IMR-90 (cell line): ENCODE results near the gene RIOX2. TPM values are rescaled to one million over a fixed set of nuclear protein-coding genes. Genes with fewer than 3 reads are reported as not detected.

Experiments
- ATAC-seq: fragments of 200-7000 bp; cut with Tn5 transposase; 2 replicates; pipeline ENCODE4 v1.9.1; 2020; ENCODE audit warnings: low read depth, mild to moderate bottlenecking, moderate library complexity
- BruUV-seq: library from RNA; stranded (reverse); fragments of 400-500 nt; replicated peaks from 2 replicates; lab custom pipeline; 2021; lab: Mats Ljungman, UMichigan
- CTCF ChIA-PET: fragments of 300-600 bp; formaldehyde crosslinking; extraction: SDS; loops from one replicate; lab custom pipeline; 2021; ENCODE audit warnings: antibody characterized with exemption; lab: Yijun Ruan, JAX
- POLR2A ChIA-PET: fragments of 300-600 bp; sonication (Branson Sonifier 250); formaldehyde crosslinking; loops from one replicate; lab custom pipeline; 2022; ENCODE audit warnings: antibody characterized with exemption; ENCODE audit not compliant: unreplicated experiment; lab: Charles Lee
- DNase-seq: peaks from one replicate; pipeline ENCODE4 v3.0.0; 2013
- H2AFZ ChIP-seq: replicated peaks from 2 replicates; pipeline ENCODE3; 2013; ENCODE audit warnings: low read length, mild to moderate bottlenecking; ENCODE audit not compliant: poor library complexity
- H2AK5ac ChIP-seq: 2 replicates; pipeline ENCODE4 v1.6.1; 2013; ENCODE audit warnings: low read depth, low read length, inconsistent platforms
- H2AK9ac ChIP-seq: replicated peaks from 2 replicates; pipeline ENCODE3; 2013; ENCODE audit warnings: mild to moderate bottlenecking, low read depth, low read length, moderate library complexity; ENCODE audit not compliant: poor library complexity
- H2BK120ac ChIP-seq: 2 replicates; pipeline ENCODE4 v1.6.1; 2013; ENCODE audit warnings: low read depth, low read length, inconsistent platforms
- H2BK15ac ChIP-seq: 3 replicates; pipeline ENCODE4 v1.6.1; 2013; ENCODE audit warnings: low read depth, low read length, inconsistent platforms
- H2BK20ac ChIP-seq: 2 replicates; pipeline ENCODE4 v1.6.1; 2013; ENCODE audit warnings: low read depth, mild to moderate bottlenecking, inconsistent platforms, low read length, moderate library complexity
- H2BK5ac ChIP-seq: 2 replicates; pipeline ENCODE4 v1.6.1; 2013; ENCODE audit warnings: mild to moderate bottlenecking, low read depth, low read length, inconsistent platforms; ENCODE audit not compliant: poor library complexity, severe bottlenecking
- H3K14ac ChIP-seq: replicated peaks from 2 replicates; pipeline ENCODE4 v1.6.1; 2013; ENCODE audit warnings: low read depth, low read length, inconsistent platforms
- H3K18ac ChIP-seq: 2 replicates; pipeline ENCODE4 v1.6.1; 2013; ENCODE audit warnings: low read depth, low read length, control low read depth
- H3K23ac ChIP-seq: 2 replicates; pipeline ENCODE4 v1.6.1; 2013; ENCODE audit warnings: low read depth, low read length, inconsistent platforms
- H3K27ac ChIP-seq: 2 replicates; pipeline ENCODE4 v1.5.1; 2013; ENCODE audit warnings: mild to moderate bottlenecking, control low read depth, low read length; ENCODE audit not compliant: insufficient read depth
- H3K27me3 ChIP-seq: 2 replicates; pipeline ENCODE4 v1.6.1; 2013; ENCODE audit warnings: low read length; ENCODE audit not compliant: control insufficient read depth, insufficient read depth
- H3K36me3 ChIP-seq: 2 replicates; pipeline ENCODE4 v1.6.1; 2013; ENCODE audit warnings: low read length, mixed read lengths; ENCODE audit not compliant: control insufficient read depth, insufficient read depth
- H3K4ac ChIP-seq: 2 replicates; pipeline ENCODE4 v1.6.1; 2013; ENCODE audit warnings: low read depth, low read length, inconsistent platforms
- H3K4me1 ChIP-seq: 2 replicates; pipeline ENCODE4 v1.6.1; 2013; ENCODE audit warnings: low read length, mixed read lengths; ENCODE audit not compliant: control insufficient read depth, insufficient read depth
- H3K4me2 ChIP-seq: 2 replicates; pipeline ENCODE4 v1.6.1; 2013; ENCODE audit warnings: low read depth, mild to moderate bottlenecking, control low read depth, low read length, moderate library complexity
- H3K4me3 ChIP-seq: 2 replicates; pipeline ENCODE4 v1.5.1; 2013; ENCODE audit warnings: low read depth, mild to moderate bottlenecking, control low read depth, low read length, moderate library complexity; ENCODE audit not compliant: insufficient read depth
- H3K56ac ChIP-seq: 2 replicates; pipeline ENCODE4 v1.6.1; 2013; ENCODE audit warnings: low read length, inconsistent platforms; ENCODE audit not compliant: insufficient read depth; ENCODE audit errors: extremely low read depth
- H3K79me1 ChIP-seq, 2 experiments: 2 replicates each; pipeline ENCODE4 v1.6.1; 2013; ENCODE audit warnings: low read length in 2 of 2, inconsistent platforms in 1 of 2, low read depth in 1 of 2
- H3K9ac ChIP-seq: 2 replicates; pipeline ENCODE4 v1.6.1; 2013; ENCODE audit warnings: low read depth, low read length, control low read depth
- H3K9me1 ChIP-seq: 2 replicates; pipeline ENCODE4 v1.6.1; 2013; ENCODE audit warnings: low read length, inconsistent platforms; ENCODE audit not compliant: insufficient read depth
- H3K9me3 ChIP-seq: 2 replicates; pipeline ENCODE4 v1.6.1; 2013; ENCODE audit warnings: low read length; ENCODE audit not compliant: control insufficient read depth, insufficient read depth
- H4K20me1 ChIP-seq: 2 replicates; pipeline ENCODE4 v1.6.1; 2013; ENCODE audit warnings: low read length, inconsistent platforms; ENCODE audit not compliant: insufficient read depth
- H4K5ac ChIP-seq: 2 replicates; pipeline ENCODE4 v1.6.1; 2013; ENCODE audit warnings: mild to moderate bottlenecking, low read depth, low read length, control low read depth
- H4K8ac ChIP-seq, 2 experiments: 2 replicates each; pipeline ENCODE4 v1.6.1; 2013; ENCODE audit warnings: low read depth in 2 of 2, low read length in 2 of 2, control low read depth in 1 of 2, inconsistent platforms in 1 of 2
- H4K91ac ChIP-seq: 2 replicates; pipeline ENCODE4 v1.6.1; 2013; ENCODE audit warnings: low read depth, low read length, inconsistent platforms; ENCODE audit not compliant: insufficient read depth
- CEBPB ChIP-seq: IDR thresholded peaks from 2 replicates; pipeline ENCODE4 v1.6.1; 2012; ENCODE audit warnings: low read depth, low read length, improper control_type of control experiment
- FOS ChIP-seq: fragments of 150-350 bp; IDR thresholded peaks from 2 replicates; pipeline ENCODE4 v1.6.1; 2016; ENCODE audit warnings: low read depth, low read length
- POLR2A ChIP-seq: IDR thresholded peaks from 2 replicates; pipeline ENCODE4 v1.6.1; 2012; ENCODE audit warnings: mild to moderate bottlenecking, low read depth, low read length
- WGBS, 2 experiments: methylation state at CpG; one replicate each; pipeline versions ENCODE4 v1.1.5 to v1.1.7; 2013; ENCODE audit warnings: missing lambda C conversion rate in 2 of 2; ENCODE audit not compliant: insufficient read length in 1 of 2; ENCODE audit errors: extremely low coverage in 2 of 2; 5-methylcytosine and 5-hydroxymethylcytosine counted together
- dilution Hi-C: fragments of 300-500 bp; cut with HindIII; formaldehyde crosslinking; loops from one replicate; pipeline ENCODE4 v1.14.3; 2018; ENCODE audit warnings: low sequenced_read_pairs; ENCODE audit not compliant: unreplicated experiment
- in situ Hi-C: fragments of 300-500 bp; cut with MboI; formaldehyde crosslinking; loops from 3 replicates; pipeline ENCODE4 v1.14.3; 2019; ENCODE audit warnings: low sequenced_read_pairs, inconsistent platforms, mixed read lengths
- intact Hi-C: fragments of 100-400 bp; cut with micrococcal nuclease; formaldehyde crosslinking; loops from 2 replicates; pipeline ENCODE4 v1.10.0; 2022
- polyA plus RNA-seq, 3 experiments: library from polyadenylated mRNA; depleted of rRNA; stranded (reverse); fragments of >200 nt; gene quantifications; 2 replicates each; pipeline ENCODE4 v1.2.3, GENCODE V29; 2012; ENCODE audit warnings: low replicate concordance in 1 of 3
- total RNA-seq: library from RNA; depleted of rRNA; stranded (reverse); fragments of >200 nt; gene quantifications from 2 replicates; pipeline ENCODE4 v1.2.3, GENCODE V29; 2012

The RIOX2 gene
- total and polyA plus RNA-seq, 2 of the 4 experiments (the other 2 are of a cell fraction) = 17.2 to 26.7 TPM

DNA sequence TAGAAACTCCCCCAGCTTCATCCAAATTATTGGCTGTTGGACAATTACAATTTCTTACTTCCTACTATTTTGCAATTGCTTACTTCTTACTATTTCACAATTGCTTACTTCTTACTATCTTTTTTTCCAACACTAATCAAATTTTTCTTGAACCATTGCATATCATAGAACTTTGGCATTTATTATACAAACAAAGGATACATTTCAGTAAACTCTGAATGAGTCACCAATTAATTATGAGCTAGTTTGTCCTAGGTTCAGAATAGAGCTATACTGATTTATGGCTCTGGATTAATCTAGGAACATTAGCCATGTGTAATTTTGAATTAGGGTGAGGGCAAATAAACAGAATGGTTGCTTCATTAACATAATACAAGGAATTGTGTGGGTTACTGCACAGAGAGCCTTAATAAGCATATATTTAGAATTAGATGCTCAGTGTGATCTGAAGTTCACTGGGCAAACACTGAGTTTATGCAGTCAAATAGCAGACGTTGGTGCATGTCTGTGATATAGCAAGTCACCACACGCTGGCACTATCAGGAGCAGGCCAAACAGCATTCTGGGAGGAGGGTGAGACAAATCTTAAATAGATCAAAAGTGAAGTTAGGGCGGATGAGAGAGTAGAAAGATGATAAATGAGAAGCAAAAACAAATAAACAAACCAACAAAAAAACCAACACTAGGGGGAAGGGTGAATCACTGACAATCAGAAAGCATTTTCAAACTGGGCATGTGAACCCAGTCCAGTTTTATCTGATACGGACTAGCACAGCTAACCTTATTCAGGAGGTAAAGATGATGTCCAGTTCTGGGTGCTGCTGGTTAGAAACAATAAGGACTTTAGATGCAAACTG lies 41.4 kb upstream of the RIOX2 start:
- Histone ChIP-seq H3K23ac (no peak overlapping the region), H3K79me1 (no peaks in the 10 kb centered on the region), H2BK5ac (no peak overlapping the region), H4K5ac (peak overlapping the region; percentile 77; the same call in 1 of the 2 replicates), H3K9me1 (no peaks in the 10 kb centered on the region), H3K18ac (peak overlapping the region; percentile 91), H3K27me3 (no peaks in the 10 kb centered on the region), H2AK9ac (no peak overlapping the region), H2BK120ac (peak overlapping the region; percentile 1; the same call in 1 of the 2 replicates), H3K14ac (no peak overlapping the region), H2AK5ac (no peak overlapping the region), H3K4ac (no peak overlapping the region), H4K8ac (no peak overlapping the region), H3K56ac (no peak overlapping the region), H3K36me3 (no peaks in the 10 kb centered on the region), H2BK15ac (no peak overlapping the region), H4K91ac (no peak overlapping the region), H2BK20ac (no peak overlapping the region), H3K4me2 (peak overlapping the region; percentile 81; the same call in 1 of the 2 replicates), H3K9ac (no peak overlapping the region), H2AFZ (no peak overlapping the region), H3K27ac (peak overlapping the region; percentile 74; the same call in 1 of the 2 replicates), H4K20me1 (no peaks in the 10 kb centered on the region), H3K9me3 (no peaks in the 10 kb centered on the region), H3K4me3 (no peak overlapping the region), H3K4me1 (peaks cover 9% of the 10 kb centered on the region; the same call in 1 of the 2 replicates)
- dilution Hi-C loops = loop anchor here (25.0 kb wide), 1 partner anchor 201 kb away; the partner anchor contains the start of gene CRYBG3
- POLR2A ChIA-PET = interaction anchor here (0.7 kb wide), 1 partner anchor 8 kb away, joined by 3 read pairs; no protein-coding TSS in a partner anchor
- in situ Hi-C loops = no loop called here
- ATAC-seq (peak; percentile 79), DNase-seq (peak; percentile 33)
- intact Hi-C loops = loop anchor here (5.0 kb wide), 1 partner anchor 41 kb away; the partner anchor contains the start of gene RIOX2
- WGBS, 2 experiments = 8% methylated on average over 2 of the region's 4 CpGs; no CpG with 5 or more reads in 1 of the 2 experiments
- CTCF ChIA-PET = interaction anchor here (1.1 to 1.3 kb wide), 3 partner anchors 9 to 230 kb away, joined by 3 to 8 read pairs (median 3); no protein-coding TSS in a partner anchor
- TF ChIP-seq POLR2A (no peak), CEBPB (peak; percentile 61), FOS (0 out of 2 replicates have a peak, but pooled peaks have one; percentile 10)
- BruUV-seq = no TSS peak
